CD8-positive, alpha-beta memory T cell (primary cell): Measurements from ENCODE around the gene SPINT1. TPM values are rescaled to one million over a fixed set of nuclear protein-coding genes. Genes with fewer than 3 reads are reported as not detected.

Source experiments
- CTCF ChIA-PET: fragments of 350-600 bp; sonication (Branson Sonifier 250); formaldehyde crosslinking; loops from one replicate; lab custom pipeline; 2021; ENCODE audit warnings: antibody characterized with exemption; lab: Charles Lee
- POLR2A ChIA-PET: fragments of 350-600 bp; sonication (Branson Sonifier 250); formaldehyde crosslinking; loops from one replicate; lab custom pipeline; 2021; ENCODE audit warnings: antibody characterized with exemption; lab: Charles Lee
- DNase-seq, 5 donors: peaks; one replicate each; pipeline versions ENCODE4 v3.0.0 to v3.0.0-alpha.2; 2020 to 2022; ENCODE audit warnings: mixed read lengths in 1 of 5
- H3K27ac ChIP-seq: one replicate; pipeline ENCODE4 v1.7.0; 2013; ENCODE audit warnings: low read depth, mild to moderate bottlenecking, low read length, moderate library complexity
- H3K27me3 ChIP-seq: 2 replicates; pipeline ENCODE4 v1.7.0; 2013; ENCODE audit warnings: low read length, mild to moderate bottlenecking; ENCODE audit not compliant: insufficient read depth, poor library complexity, severe bottlenecking
- H3K36me3 ChIP-seq: 2 replicates; pipeline ENCODE4 v1.7.0; 2013; ENCODE audit warnings: mild to moderate bottlenecking, low read length, moderate library complexity; ENCODE audit not compliant: insufficient read depth
- H3K4me1 ChIP-seq: 2 replicates; pipeline ENCODE4 v1.7.0; 2013; ENCODE audit warnings: mild to moderate bottlenecking, low read length, moderate library complexity; ENCODE audit not compliant: insufficient read depth
- H3K4me3 ChIP-seq: 2 replicates; pipeline ENCODE4 v1.7.0; 2013; ENCODE audit warnings: mild to moderate bottlenecking, low read length
- H3K9me3 ChIP-seq: 2 replicates; pipeline ENCODE4 v1.7.0; 2013; ENCODE audit warnings: mild to moderate bottlenecking, low read length
- H3K27ac Mint-ChIP-seq, 8 donors: one replicate each; pipeline ENCODE4 v1.8.0; 2020 to 2021; ENCODE audit warnings: mixed read lengths in 8 of 8, mild to moderate bottlenecking in 6 of 8, inconsistent platforms in 3 of 8, moderate library complexity in 3 of 8
- H3K27me3 Mint-ChIP-seq, 2 donors: one replicate each; pipeline ENCODE4 v1.8.0; 2020 to 2021; ENCODE audit warnings: mixed read lengths in 2 of 2, mild to moderate bottlenecking in 1 of 2, moderate library complexity in 1 of 2
- H3K36me3 Mint-ChIP-seq, 3 donors: one replicate each; pipeline ENCODE4 v1.8.0; 2020 to 2021; ENCODE audit warnings: mixed read lengths in 3 of 3, inconsistent platforms in 1 of 3, mild to moderate bottlenecking in 1 of 3
- H3K4me1 Mint-ChIP-seq, 3 donors: one replicate each; pipeline ENCODE4 v1.8.0; 2020 to 2021; ENCODE audit warnings: mixed read lengths in 3 of 3, inconsistent platforms in 1 of 3, mild to moderate bottlenecking in 1 of 3
- H3K4me3 Mint-ChIP-seq, 7 donors: one replicate each; pipeline ENCODE4 v1.8.0; 2020 to 2021; ENCODE audit warnings: mixed read lengths in 7 of 7, mild to moderate bottlenecking in 6 of 7, moderate library complexity in 4 of 7, inconsistent platforms in 2 of 7
- H3K9me3 Mint-ChIP-seq, 5 donors: one replicate each; pipeline ENCODE4 v1.8.0; 2020 to 2022; ENCODE audit warnings: mixed read lengths in 5 of 5, mild to moderate bottlenecking in 3 of 5, moderate library complexity in 2 of 5, inconsistent platforms in 1 of 5
- polyA plus RNA-seq: library from polyadenylated mRNA; unstranded; fragments of 300-500 nt; fragmentation: Illumina TruSeq; gene quantifications from one replicate; pipeline ENCODE4 v1.2.3, GENCODE V29; 2021
- total RNA-seq, 2 experiments: library from RNA; stranded (reverse); gene quantifications; one replicate each; pipeline ENCODE4 v1.2.3, GENCODE V29; 2021

SPINT1 gene
- total and polyA plus RNA-seq, 3 experiments from 2014 or later, result 3.1 to 7.6 (median 6.7) TPM

DNA sequence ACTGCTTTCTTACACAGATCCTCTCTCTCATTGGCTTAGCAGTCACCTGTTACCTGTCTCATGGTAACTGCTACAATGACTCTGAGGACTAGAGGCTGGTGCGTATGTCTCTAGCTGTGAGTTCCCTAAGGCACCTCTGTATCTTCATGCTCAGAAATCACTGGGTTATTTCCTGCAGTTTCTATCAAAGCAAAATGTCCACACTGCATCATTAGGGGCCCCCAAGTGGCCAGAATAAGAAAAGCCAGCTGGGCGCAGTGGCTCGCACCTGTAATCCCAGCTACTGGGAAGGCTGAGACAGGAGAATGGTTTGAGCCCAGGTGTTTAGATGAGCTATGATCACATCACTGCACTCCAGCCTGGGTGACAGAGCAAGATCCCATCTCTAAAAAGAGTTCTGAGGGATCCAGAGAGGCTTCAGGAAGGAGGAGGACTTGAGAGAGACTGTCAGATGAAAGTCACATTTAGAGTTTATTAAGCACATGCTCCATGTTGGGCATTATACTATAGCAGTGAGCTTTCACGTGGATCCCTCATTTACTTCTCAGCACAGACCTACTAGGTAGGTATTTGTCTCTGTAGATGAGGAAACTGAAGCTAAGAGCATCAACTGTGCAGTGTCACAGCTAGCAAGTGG, 48.1 kb downstream of the SPINT1 start:
- Mint-ChIP-seq H3K9me3 (no peaks in the 10 kb centered on the region), H3K27ac (peak overlapping the region in 7 of 8 donors; percentile 23 to 93 (median 79)), H3K4me3 (peak overlapping the region in 1 of 7 donors; percentile 81), H3K27me3 (peaks cover 0 to 2% of the 10 kb centered on the region in 2 donors), H3K4me1 (peaks cover 35 to 44% (median 36%) of the 10 kb centered on the region in 3 donors), H3K36me3 (peaks cover 0 to 20% (median 4%) of the 10 kb centered on the region in 3 donors)
- no peak for DNase-seq
- Histone ChIP-seq H3K27me3 (no peaks in the 10 kb centered on the region), H3K27ac (no peak overlapping the region), H3K4me1 (peaks cover 19% of the 10 kb centered on the region), H3K36me3 (no peaks in the 10 kb centered on the region), H3K9me3 (no peaks in the 10 kb centered on the region), H3K4me3 (no peak overlapping the region)
- ChIA-PET CTCF (interaction anchor here (0.6 to 2.2 kb wide), 12 partner anchors 10 to 197 kb away, joined by 3 to 9 read pairs (median 3); partner anchors contain the start of genes RAD51, RHOV and SPINT1), POLR2A (interaction anchor here (0.5 to 0.6 kb wide), 2 partner anchors 47 to 70 kb away, joined by 3 to 8 read pairs; no protein-coding TSS in a partner anchor)

GRCh38 chr15:40892447-40893012, 48.7 kb downstream of the SPINT1 start:
- Histone ChIP-seq H3K4me3 (no peak overlapping the region), H3K4me1 (peaks cover 19% of the 10 kb centered on the region), H3K27me3 (no peaks in the 10 kb centered on the region), H3K9me3 (no peaks in the 10 kb centered on the region), H3K27ac (no peak overlapping the region), H3K36me3 (no peaks in the 10 kb centered on the region)
- H3K27me3 Mint-ChIP-seq, result peaks cover 0 to 2% of the 10 kb centered on the region in 2 donors
- peaks cover 39 to 50% (median 40%) of the 10 kb centered on the region in 3 donors for H3K4me1 Mint-ChIP-seq
- POLR2A ChIA-PET, result interaction anchor here (0.5 to 0.6 kb wide), 2 partner anchors 47 to 70 kb away, joined by 3 to 8 read pairs; no protein-coding TSS in a partner anchor
- DNase-seq, result no peak
- no peaks in the 10 kb centered on the region for H3K9me3 Mint-ChIP-seq
- peaks cover 0 to 26% (median 6%) of the 10 kb centered on the region in 3 donors for H3K36me3 Mint-ChIP-seq
- peak overlapping the region in 7 of 8 donors; percentile 28 to 93 (median 70) for H3K27ac Mint-ChIP-seq
- CTCF ChIA-PET, result interaction anchor here (0.6 to 2.2 kb wide), 12 partner anchors 10 to 198 kb away, joined by 3 to 9 read pairs (median 3); partner anchors contain the start of genes RAD51, RHOV and SPINT1
- peak overlapping the region in 5 of 7 donors; percentile 6 to 88 (median 70) for H3K4me3 Mint-ChIP-seq

GRCh38 chr15:40893019-40893670, 49.3 kb downstream of the SPINT1 start:
- ChIA-PET CTCF (interaction anchor here (0.8 to 5.2 kb wide), 13 partner anchors 12 to 220 kb away, joined by 3 to 178 read pairs (median 7); partner anchors contain the start of genes RAD51, RHOV and SPINT1), POLR2A (interaction anchor here (1.9 kb wide), 1 partner anchor 35 kb away, joined by 20 read pairs; no protein-coding TSS in a partner anchor)
- Histone ChIP-seq H3K4me3 (no peak overlapping the region), H3K27me3 (no peaks in the 10 kb centered on the region), H3K27ac (no peak overlapping the region), H3K4me1 (peaks cover 19% of the 10 kb centered on the region), H3K36me3 (no peaks in the 10 kb centered on the region), H3K9me3 (no peaks in the 10 kb centered on the region)
- Mint-ChIP-seq H3K27ac (peak overlapping the region; percentile 28 to 99 (median 98)), H3K4me3 (peak overlapping the region; percentile 58 to 99 (median 99)), H3K36me3 (peaks cover 0 to 29% (median 6%) of the 10 kb centered on the region in 3 donors), H3K9me3 (no peaks in the 10 kb centered on the region), H3K27me3 (peaks cover 0 to 2% of the 10 kb centered on the region in 2 donors), H3K4me1 (peaks cover 39 to 52% (median 43%) of the 10 kb centered on the region in 3 donors)
- DNase-seq, result peak in 2 of 5 donors; percentile 38 to 53

GRCh38 chr15:40893733-40894680, 50.2 kb downstream of the SPINT1 start, which contains the start of gene VPS18:
VPS18 (plus strand) TSS chr15:40894450; CDS start chr15:40894769, 319 bp downstream.
- Histone ChIP-seq H3K27ac (peak within 1 kb of the TSS; percentile 90), H3K27me3 (no peaks in the 10 kb centered on the region), H3K4me1 (peaks cover 19% of the 10 kb centered on the region), H3K4me3 (peak within 1 kb of the TSS; percentile 96), H3K36me3 (no peaks in the 10 kb centered on the region), H3K9me3 (no peaks in the 10 kb centered on the region)
- Mint-ChIP-seq H3K9me3 (no peaks in the 10 kb centered on the region), H3K27me3 (peaks cover 0 to 2% of the 10 kb centered on the region in 2 donors), H3K4me1 (peaks cover 43 to 52% (median 43%) of the 10 kb centered on the region in 3 donors), H3K4me3 (peak within 1 kb of the TSS; percentile 92 to 100 (median 99)), H3K27ac (peak within 1 kb of the TSS; percentile 83 to 99 (median 98)), H3K36me3 (peaks cover 0 to 37% (median 6%) of the 10 kb centered on the region in 3 donors)
- POLR2A ChIA-PET, result interaction anchor here (0.6 to 2.5 kb wide), 12 partner anchors 10 to 449 kb away, joined by 3 to 20 read pairs (median 5); partner anchors contain the start of genes CHP1, EXD1, INO80 and NUSAP1
- DNase-seq, result peak; percentile 97 to 99 (median 98)
- CTCF ChIA-PET, result interaction anchor here (0.6 to 5.2 kb wide), 23 partner anchors 8 to 442 kb away, joined by 3 to 178 read pairs (median 5); partner anchors contain the start of genes CCDC32, CHP1, EXD1 and INO80

DNA sequence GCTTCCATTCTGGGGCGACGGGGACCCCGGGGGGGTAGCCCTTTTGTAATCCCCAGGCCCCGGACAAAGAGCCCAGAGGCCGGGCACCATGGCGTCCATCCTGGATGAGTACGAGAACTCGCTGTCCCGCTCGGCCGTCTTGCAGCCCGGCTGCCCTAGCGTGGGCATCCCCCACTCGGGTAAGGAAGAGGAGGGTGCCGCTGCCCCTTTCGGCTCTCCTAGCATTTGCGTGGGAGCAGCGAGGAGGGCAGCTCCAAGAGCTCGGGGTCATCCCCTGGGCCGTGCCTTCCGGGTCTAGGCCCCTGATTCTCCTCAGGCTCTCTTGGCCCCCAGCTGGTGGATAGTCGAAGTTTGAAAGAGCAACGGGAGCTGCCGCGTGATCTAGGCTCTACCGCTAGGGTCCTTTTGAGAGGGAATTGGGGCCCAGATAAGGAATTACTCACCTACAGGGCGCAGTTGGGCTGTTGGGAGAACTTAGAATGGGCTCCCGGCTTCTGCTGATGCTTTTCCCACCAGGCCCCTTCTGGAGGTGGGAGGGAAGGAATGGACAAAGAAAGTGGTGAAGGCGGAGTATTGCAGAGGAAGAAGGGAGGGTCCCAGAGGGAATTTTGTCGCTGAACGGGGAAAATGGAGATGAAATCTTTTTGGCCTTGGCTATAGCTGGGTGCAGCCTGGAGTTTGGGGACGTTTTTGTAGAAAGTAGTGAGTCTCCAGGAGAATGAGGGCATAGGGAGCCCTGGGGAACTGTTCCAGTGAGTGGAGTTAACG, 51.0 kb downstream of the SPINT1 start:
- no peaks in the 10 kb centered on the region for H3K9me3 Mint-ChIP-seq
- POLR2A ChIA-PET, result interaction anchor here (0.7 to 2.5 kb wide), 9 partner anchors 10 to 438 kb away, joined by 3 to 20 read pairs (median 6); partner anchors contain the start of genes CHP1, EXD1, INO80 and NUSAP1
- H3K4me1 Mint-ChIP-seq, result peaks cover 43 to 52% (median 43%) of the 10 kb centered on the region in 3 donors
- DNase-seq, result peak; percentile 39 to 73 (median 53)
- Histone ChIP-seq H3K36me3 (no peaks in the 10 kb centered on the region), H3K27me3 (no peaks in the 10 kb centered on the region), H3K4me3 (peak overlapping the region; percentile 96), H3K4me1 (peaks cover 19% of the 10 kb centered on the region), H3K9me3 (no peaks in the 10 kb centered on the region), H3K27ac (peak overlapping the region; percentile 90)
- H3K27ac Mint-ChIP-seq, result peak overlapping the region; percentile 75 to 99 (median 98)
- H3K4me3 Mint-ChIP-seq, result peak overlapping the region; percentile 92 to 100 (median 99)
- H3K27me3 Mint-ChIP-seq, result peaks cover 0 to 2% of the 10 kb centered on the region in 2 donors
- CTCF ChIA-PET, result interaction anchor here (0.9 to 5.2 kb wide), 20 partner anchors 9 to 442 kb away, joined by 3 to 178 read pairs (median 5); partner anchors contain the start of genes CCDC32, CHP1, EXD1 and INO80
- H3K36me3 Mint-ChIP-seq, result peaks cover 0 to 45% (median 6%) of the 10 kb centered on the region in 3 donors

DNA sequence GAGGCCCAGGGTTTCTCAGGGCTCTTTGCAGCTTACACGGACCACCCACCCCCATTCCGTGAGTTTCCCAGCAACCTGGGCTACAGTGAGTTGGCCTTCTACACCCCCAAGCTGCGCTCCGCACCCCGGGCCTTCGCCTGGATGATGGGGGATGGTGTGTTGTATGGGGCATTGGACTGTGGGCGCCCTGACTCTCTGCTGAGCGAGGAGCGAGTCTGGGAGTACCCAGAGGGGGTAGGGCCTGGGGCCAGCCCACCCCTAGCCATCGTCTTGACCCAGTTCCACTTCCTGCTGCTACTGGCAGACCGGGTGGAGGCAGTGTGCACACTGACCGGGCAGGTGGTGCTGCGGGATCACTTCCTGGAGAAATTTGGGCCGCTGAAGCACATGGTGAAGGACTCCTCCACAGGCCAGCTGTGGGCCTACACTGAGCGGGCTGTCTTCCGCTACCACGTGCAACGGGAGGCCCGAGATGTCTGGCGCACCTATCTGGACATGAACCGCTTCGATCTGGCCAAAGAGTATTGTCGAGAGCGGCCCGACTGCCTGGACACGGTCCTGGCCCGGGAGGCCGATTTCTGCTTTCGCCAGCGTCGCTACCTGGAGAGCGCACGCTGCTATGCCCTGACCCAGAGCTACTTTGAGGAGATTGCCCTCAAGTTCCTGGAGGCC, 55.8 kb downstream of the SPINT1 start:
- peaks cover 25% of the 10 kb centered on the region for H3K36me3 ChIP-seq
- POLR2A ChIA-PET, result no interaction called here

More for the DNA sequence above, 55.8 kb downstream of the SPINT1 start:
- Histone ChIP-seq H3K4me3 (no peak overlapping the region), H3K4me1 (peaks cover 15% of the 10 kb centered on the region), H3K9me3 (no peaks in the 10 kb centered on the region), H3K27me3 (no peaks in the 10 kb centered on the region), H3K27ac (no peak overlapping the region)
- no peak for DNase-seq
- no peaks in the 10 kb centered on the region for H3K27me3 Mint-ChIP-seq
- no peak overlapping the region for H3K4me3 Mint-ChIP-seq
- no peaks in the 10 kb centered on the region for H3K9me3 Mint-ChIP-seq
- peaks cover 0 to 84% (median 6%) of the 10 kb centered on the region in 3 donors for H3K36me3 Mint-ChIP-seq
- H3K4me1 Mint-ChIP-seq, result peaks cover 33 to 49% (median 39%) of the 10 kb centered on the region in 3 donors
- H3K27ac Mint-ChIP-seq, result peak overlapping the region in 2 of 8 donors; percentile 19 to 84
- CTCF ChIA-PET, result interaction anchor here (1.3 to 1.4 kb wide), 2 partner anchors 10 to 42 kb away, joined by 5 to 7 read pairs; no protein-coding TSS in a partner anchor
